Neural cell (in vitro differentiated cells): ENCODE data around the gene JMJD1C.

Experiments
- CTCF ChIP-seq: fragments of 450-650 bp; IDR thresholded peaks from 2 replicates; pipeline ENCODE4 v1.5.1; 2014; ENCODE audit warnings: antibody characterized with exemption, mild to moderate bottlenecking, moderate library complexity; ENCODE audit not compliant: poor library complexity, severe bottlenecking
- EP300 ChIP-seq: fragments of 450-650 bp; conservative IDR thresholded peaks from 2 replicates; pipeline ENCODE4 v1.6.1; 2014; ENCODE audit warnings: antibody characterized with exemption, mild to moderate bottlenecking, moderate library complexity; ENCODE audit not compliant: poor library complexity, severe bottlenecking
- EZH2 ChIP-seq: fragments of 200-600, 300-800 bp; shearing (Covaris generic), sonication (generic); IDR thresholded peaks from 2 replicates; pipeline ENCODE4 v1.6.1; 2014; ENCODE audit warnings: antibody characterized with exemption, low read length, borderline replicate concordance, mild to moderate bottlenecking; ENCODE audit not compliant: insufficient read depth, poor library complexity, severe bottlenecking
- MXI1 ChIP-seq: fragments of 450-650 bp; conservative IDR thresholded peaks from 2 replicates; pipeline ENCODE4 v1.6.1; 2014; ENCODE audit warnings: antibody characterized with exemption, mild to moderate bottlenecking; ENCODE audit not compliant: poor library complexity, severe bottlenecking
- RAD21 ChIP-seq: fragments of 450-650 bp; conservative IDR thresholded peaks from 2 replicates; pipeline ENCODE4 v1.6.1; 2014; ENCODE audit warnings: antibody characterized with exemption, mild to moderate bottlenecking, moderate library complexity
- REST ChIP-seq: IDR thresholded peaks from 2 replicates; pipeline ENCODE4 v1.6.1; 2012; ENCODE audit warnings: borderline replicate concordance
- SMC3 ChIP-seq: fragments of 450-650 bp; conservative IDR thresholded peaks from 2 replicates; pipeline ENCODE4 v1.6.1; 2014; ENCODE audit warnings: antibody characterized with exemption, mild to moderate bottlenecking, moderate library complexity; ENCODE audit not compliant: poor library complexity
- TAF1 ChIP-seq: IDR thresholded peaks from 2 replicates; pipeline ENCODE4 v1.6.1; 2012; ENCODE audit warnings: low read depth

DNA sequence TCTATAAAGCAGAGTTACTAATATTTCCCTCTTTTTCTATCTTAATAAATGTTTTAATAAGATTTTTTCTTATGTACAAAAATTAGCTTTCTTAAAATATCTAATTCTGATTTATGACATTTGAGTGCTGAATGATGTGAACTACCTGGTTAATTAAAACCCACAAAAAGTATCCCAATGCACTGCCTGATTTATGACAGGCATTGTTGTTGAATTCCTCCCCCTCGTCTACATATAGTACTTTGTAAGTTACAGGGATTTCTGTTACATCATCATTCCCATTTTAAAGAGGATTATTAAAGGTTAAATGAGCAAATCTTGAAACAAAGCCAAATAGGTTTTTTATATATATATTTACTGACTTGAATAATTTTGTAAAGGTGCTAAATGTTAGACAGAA, 241.5 kb downstream of the JMJD1C start:
- TF ChIP-seq EP300 (no peak), CTCF (no peak), SMC3 (no peak), EZH2 (no peak), MXI1 (no peak), REST (no peak), RAD21 (no peak), TAF1 (no peak)
